ENCODE measurements around the gene HIRA. TPM values are rescaled to one million over a fixed set of nuclear protein-coding genes. Genes with fewer than 3 reads are reported as not detected.
A peak's percentile ranks its signal among the peaks of the same experiment; 100 is the strongest.

Gene HIRA
- total and polyA plus RNA-seq, 2 of the 8 experiments (the other 6 are each of a cell fraction or from before 2014, with no cell fraction given) = 34.9 to 67.2 TPM

DNA sequence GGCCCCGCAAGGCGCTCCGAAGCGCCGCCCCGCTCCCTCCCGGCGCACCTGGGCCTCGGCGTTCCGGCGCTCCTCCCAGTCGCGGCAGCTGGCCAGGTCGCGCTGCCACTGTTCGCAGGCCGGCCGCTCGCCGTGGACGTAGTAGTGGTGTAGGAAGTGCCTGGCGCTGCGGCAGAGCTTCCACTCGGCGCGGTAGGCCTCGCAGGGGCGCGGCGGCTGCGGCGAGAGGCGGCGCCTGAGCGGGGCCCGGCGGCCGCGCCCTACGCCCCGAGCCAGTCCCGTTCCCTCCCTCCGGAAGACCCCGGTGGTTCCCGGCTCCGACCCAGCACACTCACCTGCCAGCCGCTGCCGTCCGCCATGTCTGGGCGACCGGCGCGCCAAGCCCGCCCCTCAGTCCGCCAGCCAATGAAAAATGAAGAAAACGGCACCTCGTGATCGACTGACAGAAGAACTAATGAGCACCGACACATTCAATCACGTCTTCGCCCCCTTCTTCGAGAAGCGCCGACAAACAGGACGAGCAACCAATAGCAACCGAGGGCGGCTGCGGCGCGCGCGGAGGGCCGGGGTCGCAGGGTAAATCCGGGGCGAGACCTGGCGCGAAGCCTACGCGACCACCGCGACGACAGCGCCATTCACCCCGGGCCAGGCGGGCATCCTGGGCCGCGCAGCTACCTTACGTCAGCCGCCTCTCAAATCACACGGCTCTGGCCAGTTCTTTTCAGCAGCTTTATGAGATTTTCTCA lies 16.0 kb upstream of the HIRA start, which contains the start of gene C22orf39:
C22orf39 (minus strand) TSS at position 382 of the 746 bp plus-strand sequence; CDS start at position 359, 23 bp downstream.
- peaks cover 7% of the 10 kb centered on the region; the same call in 1 of the 2 replicates for H3K79me1 ChIP-seq (ENCODE audit: low read depth, low read length)
- POLR2A ChIA-PET (ENCODE audit: partially characterized antibody) = interaction anchor here (0.9 to 6.7 kb wide), 20 partner anchors 8 to 325 kb away, joined by 3 to 127 read pairs (median 4); partner anchors contain the start of genes CDC45, CLTCL1, DGCR2 and HIRA
- no peak within 1 kb of the TSS for H2BK20ac ChIP-seq (ENCODE audit: low read length)
- FAIRE-seq (no peak), DNase-seq (ENCODE audit: low read depth in 1 of 2, low spot score in 2 of 2) (peak; percentile 79 to 92)
- peak within 1 kb of the TSS; percentile 32 for H2BK15ac ChIP-seq (ENCODE audit: low read length)
- H3K27me3 ChIP-seq (replicated peaks in 1 of 4; ENCODE audit: control insufficient read depth in 3 of 4, extremely low read depth in 1 of 4, insufficient read depth in 3 of 4, low read length in 3 of 4) = no peaks in the 10 kb centered on the region; a peak in 2 of 7 replicates
- peak within 1 kb of the TSS; percentile 20; the same call in 1 of the 2 replicates for H2AK5ac ChIP-seq (ENCODE audit: low read depth, low read length)
- peak within 1 kb of the TSS; percentile 76 for H2BK120ac ChIP-seq (replicated peaks; ENCODE audit: low read depth, low read length)
- peaks cover 3 to 32% of the 10 kb centered on the region in 2 experiments; a peak in 3 of 4 replicates for H3K79me2 ChIP-seq (ENCODE audit: control insufficient read depth in 1 of 2, insufficient read depth in 2 of 2, low read length in 2 of 2)
- H4K20me1 ChIP-seq (replicated peaks in 1 of 2; ENCODE audit: control insufficient read depth in 1 of 2, insufficient read depth in 2 of 2, low read length in 2 of 2) = peaks cover 18 to 34% of the 10 kb centered on the region in 2 experiments
- H4K5ac ChIP-seq (ENCODE audit: insufficient read length, low read depth, low read length) = peak within 1 kb of the TSS; percentile 65
- peak within 1 kb of the TSS; percentile 98 for H2AFZ ChIP-seq (ENCODE audit: low read length)
- peak within 1 kb of the TSS; percentile 90 for H3K27ac ChIP-seq (ENCODE audit: low read depth, low read length)
- H3K18ac ChIP-seq (ENCODE audit: extremely low read depth, low read length) = peak within 1 kb of the TSS; percentile 76
- peak within 1 kb of the TSS; percentile 63 for H4K91ac ChIP-seq (replicated peaks; ENCODE audit: insufficient read length, low read length)
- peak within 1 kb of the TSS; percentile 88 to 99 (median 96) for H3K9ac ChIP-seq (replicated peaks in 1 of 4; ENCODE audit: extremely low read depth in 1 of 4, low read depth in 3 of 4, low read length in 3 of 4)
- CTCF ChIA-PET (ENCODE audit: partially characterized antibody) = interaction anchor here (0.6 to 1.8 kb wide), 3 partner anchors 27 to 182 kb away, joined by 3 to 4 read pairs (median 3); no protein-coding TSS in a partner anchor
- H3K4ac ChIP-seq (replicated peaks; ENCODE audit: insufficient read length, low read depth, low read length) = peak within 1 kb of the TSS; percentile 96
- no peak within 1 kb of the TSS for H3K23ac ChIP-seq (ENCODE audit: insufficient read length)
- 1% methylated on average over 65 of the region's 92 CpGs; no CpG with 5 or more reads in 1 of the 2 experiments for WGBS, 2 experiments (ENCODE audit: extremely low coverage in 1 of 2, insufficient coverage in 1 of 2, insufficient read length in 1 of 2, insufficient replicate concordance in 2 of 2, low coverage in 1 of 2, low lambda C conversion rate in 2 of 2, missing lambda C conversion rate in 1 of 2)
- H4K8ac ChIP-seq (ENCODE audit: extremely low read depth, insufficient read depth, low read length) = peak within 1 kb of the TSS; percentile 94; the same call in 1 of the 2 replicates
- peak within 1 kb of the TSS; percentile 85 to 99 for H3K4me2 ChIP-seq (ENCODE audit: insufficient read depth in 1 of 2, low read depth in 2 of 2, low read length in 2 of 2)
- H3K9me3 ChIP-seq (ENCODE audit: insufficient read depth in 2 of 2, low read depth in 1 of 2, low read length in 1 of 2) = no peaks in the 10 kb centered on the region
- peak within 1 kb of the TSS; percentile 83 for H3K56ac ChIP-seq (replicated peaks; ENCODE audit: insufficient read length, low read depth, low read length)
- peaks cover 0 to 8% (median 3%) of the 10 kb centered on the region in 4 experiments; a peak in 2 of 7 replicates for H3K4me1 ChIP-seq (replicated peaks in 1 of 4; ENCODE audit: control insufficient read depth in 3 of 4, insufficient read depth in 4 of 4, low read length in 3 of 4)
- peaks cover 6 to 18% (median 12%) of the 10 kb centered on the region in 4 experiments; a peak in 7 of 8 replicates for H3K36me3 ChIP-seq (ENCODE audit: control insufficient read depth in 2 of 4, insufficient read depth in 4 of 4, low read length in 3 of 4)
- peak within 1 kb of the TSS; percentile 99 for H3K14ac ChIP-seq (ENCODE audit: insufficient read length)
- peak within 1 kb of the TSS; percentile 82; the same call in 1 of the 2 replicates for H2BK12ac ChIP-seq (ENCODE audit: low read depth, low read length)
- peak within 1 kb of the TSS; percentile 90 for H2BK5ac ChIP-seq (ENCODE audit: low read depth, low read length)
- H3K23me2 ChIP-seq (ENCODE audit: low read depth, low read length) = peaks cover 7% of the 10 kb centered on the region; the same call in 1 of the 2 replicates
- H3K4me3 ChIP-seq (ENCODE audit: extremely low read depth in 1 of 4, insufficient read depth in 2 of 4, low read depth in 3 of 4, low read length in 4 of 4) = peak within 1 kb of the TSS; percentile 81 to 96 (median 92)
- TF ChIP-seq BACH1 (IDR thresholded peaks at IDR 0.05; ENCODE audit: low read length) = no peak
- no peak for TF ChIP-seq TEAD4 (IDR thresholded peaks at IDR 0.05; ENCODE audit: low read depth, low read length)
- peak; percentile 92 for TF ChIP-seq YY1 (IDR thresholded peaks at IDR 0.05; ENCODE audit: low read depth, low read length)
- TF ChIP-seq NANOG (IDR thresholded peaks at IDR 0.05; ENCODE audit: insufficient read depth, low read depth, low read length, poor library complexity, severe bottlenecking) = no peak
- no peak for TF ChIP-seq SRF (IDR thresholded peaks at IDR 0.05; ENCODE audit: low read depth, low read length)
- no peak; the same call in 1 of the 2 replicates for TF ChIP-seq ATF3 (IDR thresholded peaks at IDR 0.05; ENCODE audit: insufficient read depth, low read depth, low read length)
- no peak for TF ChIP-seq EZH2 (IDR thresholded peaks at IDR 0.05; ENCODE audit: low read depth, low read length, severe bottlenecking)
- 0 out of 2 replicates have a peak, but pooled peaks have one; percentile 23 for TF ChIP-seq GTF2F1 (IDR thresholded peaks at IDR 0.05; ENCODE audit: borderline replicate concordance, low read depth, low read length)
- TF ChIP-seq HDAC2 (IDR thresholded peaks at IDR 0.05; ENCODE audit: borderline replicate concordance in 1 of 2, low read depth in 2 of 2, low read length in 2 of 2) = no peak
- no peak for TF ChIP-seq ZNF274 (IDR thresholded peaks at IDR 0.05; ENCODE audit: borderline replicate concordance, extremely low read depth, low read length)
